ENCODE data around the gene TMEM260. TPM values are rescaled to one million over a fixed set of nuclear protein-coding genes. Genes with fewer than 3 reads are reported as not detected.

The TMEM260 gene
- total and polyA plus RNA-seq, 4 donors = 8.7 to 38.9 (median 14.8) TPM

GRCh38 chr14:56650048-56650447 lies 70.5 kb downstream of the TMEM260 start:
- 78 to 92% methylated on average over 9 of the region's 9 CpGs for WGBS, 2 donors

GRCh38 chr14:56650979-56651378 lies 71.4 kb downstream of the TMEM260 start:
- Histone ChIP-seq H3K27ac (ENCODE audit: low read depth in 1 of 2, low read length in 1 of 2) (no peak overlapping the region), H3K4me3 (no peak overlapping the region), H3K9me3 (ENCODE audit: control insufficient read depth in 4 of 4, insufficient read depth in 3 of 4, low read length in 3 of 4) (no peaks in the 10 kb centered on the region), H3K36me3 (ENCODE audit: control insufficient read depth in 4 of 4, insufficient read depth in 4 of 4, low read length in 4 of 4) (peaks cover 0 to 14% (median 0%) of the 10 kb centered on the region in 4 donors), H3K27me3 (ENCODE audit: control insufficient read depth in 3 of 3, insufficient read depth in 3 of 3, low read length in 2 of 3) (no peaks in the 10 kb centered on the region), H3K4me1 (ENCODE audit: control insufficient read depth in 5 of 5, insufficient read depth in 5 of 5, low read length in 5 of 5) (peaks cover 0 to 2% (median 0%) of the 10 kb centered on the region in 5 donors), H3K9ac (ENCODE audit: insufficient read depth in 1 of 2, low read length in 2 of 2) (no peak overlapping the region)
- no peak for TF ChIP-seq CTCF (IDR thresholded peaks at IDR 0.05; ENCODE audit: control extremely low read depth, extremely low read depth)
- ATAC-seq (ENCODE audit: insufficient read depth, low FRiP score) (no peak), DNase-seq (no peak)

More at GRCh38 chr14:56650048-56650447, 70.5 kb downstream of the TMEM260 start:
- no peak for DNase-seq
- Histone ChIP-seq H3K36me3 (ENCODE audit: control insufficient read depth in 4 of 4, insufficient read depth in 4 of 4, low read length in 4 of 4) (peaks cover 0 to 14% (median 0%) of the 10 kb centered on the region in 4 donors), H3K27ac (ENCODE audit: low read depth in 1 of 2, low read length in 1 of 2) (no peak overlapping the region), H3K9me3 (ENCODE audit: control insufficient read depth in 4 of 4, insufficient read depth in 3 of 4, low read length in 3 of 4) (no peaks in the 10 kb centered on the region), H3K4me3 (no peak overlapping the region), H3K27me3 (ENCODE audit: control insufficient read depth in 3 of 3, insufficient read depth in 3 of 3, low read length in 2 of 3) (no peaks in the 10 kb centered on the region), H3K4me1 (ENCODE audit: control insufficient read depth in 5 of 5, insufficient read depth in 5 of 5, low read length in 5 of 5) (peaks cover 0 to 2% (median 0%) of the 10 kb centered on the region in 5 donors), H3K9ac (ENCODE audit: insufficient read depth in 1 of 2, low read length in 2 of 2) (no peak overlapping the region)
- TF ChIP-seq CTCF (IDR thresholded peaks at IDR 0.05; ENCODE audit: control extremely low read depth, extremely low read depth) = no peak
- no peak for ATAC-seq (ENCODE audit: insufficient read depth, low FRiP score)

GRCh38 chr14:56657604-56658003 lies 78.0 kb downstream of the TMEM260 start:
- H3K36me3 ChIP-seq (ENCODE audit: control insufficient read depth in 4 of 4, insufficient read depth in 4 of 4, low read length in 4 of 4) = no peaks in the 10 kb centered on the region
- no peak for ATAC-seq (ENCODE audit: insufficient read depth, low FRiP score)
- H3K9ac ChIP-seq (ENCODE audit: insufficient read depth in 1 of 2, low read length in 2 of 2) = no peak overlapping the region
- no peaks in the 10 kb centered on the region for H3K4me1 ChIP-seq (ENCODE audit: control insufficient read depth in 5 of 5, insufficient read depth in 5 of 5, low read length in 5 of 5)
- no peak overlapping the region for H3K4me3 ChIP-seq
- H3K27me3 ChIP-seq (ENCODE audit: control insufficient read depth in 3 of 3, insufficient read depth in 3 of 3, low read length in 2 of 3) = no peaks in the 10 kb centered on the region
- no peak overlapping the region for H3K27ac ChIP-seq (ENCODE audit: low read depth in 1 of 2, low read length in 1 of 2)
- DNase-seq = no peak
- WGBS, 2 donors = 50 to 63% methylated on average over 2 of the region's 2 CpGs
- TF ChIP-seq CTCF (IDR thresholded peaks at IDR 0.05; ENCODE audit: control extremely low read depth, extremely low read depth) = no peak
- peaks cover 0 to under 1% (median 0%) of the 10 kb centered on the region in 4 donors for H3K9me3 ChIP-seq (ENCODE audit: control insufficient read depth in 4 of 4, insufficient read depth in 3 of 4, low read length in 3 of 4)

- H3K27me3 ChIP-seq (ENCODE audit: control insufficient read depth in 3 of 3, insufficient read depth in 3 of 3, low read length in 2 of 3) = no peaks in the 10 kb centered on the region
- no peak overlapping the region for H3K4me3 ChIP-seq
- H3K36me3 ChIP-seq (ENCODE audit: control insufficient read depth in 4 of 4, insufficient read depth in 4 of 4, low read length in 4 of 4) = no peaks in the 10 kb centered on the region
- H3K27ac ChIP-seq (ENCODE audit: low read depth in 1 of 2, low read length in 1 of 2) = no peak overlapping the region
- H3K9me3 ChIP-seq (ENCODE audit: control insufficient read depth in 4 of 4, insufficient read depth in 3 of 4, low read length in 3 of 4) = peaks cover 0 to 1% (median 0%) of the 10 kb centered on the region in 4 donors
- DNase-seq (no peak), ATAC-seq (ENCODE audit: insufficient read depth, low FRiP score) (no peak)
- TF ChIP-seq CTCF (IDR thresholded peaks at IDR 0.05; ENCODE audit: control extremely low read depth, extremely low read depth) = no peak
- 51 to 53% methylated on average over 8 of the region's 8 CpGs for WGBS, 2 donors
- no peaks in the 10 kb centered on the region for H3K4me1 ChIP-seq (ENCODE audit: control insufficient read depth in 5 of 5, insufficient read depth in 5 of 5, low read length in 5 of 5)
- H3K9ac ChIP-seq (ENCODE audit: insufficient read depth in 1 of 2, low read length in 2 of 2) = no peak overlapping the region
Observed at GRCh38 chr14:56659378-56659777, 79.8 kb downstream of the TMEM260 start.

All from lung (tissue), 12 donors.